Mesenchymal stem cell (in vitro differentiated cells and primary cell): ENCODE measurements around the gene CDKN1C.

Source experiments
- DNase-seq: peaks from one replicate; pipeline ENCODE4 v3.0.0-alpha.2; 2013
- H2AFZ ChIP-seq: one replicate; pipeline ENCODE4 v1.6.1; 2013; ENCODE audit warnings: low read depth, mild to moderate bottlenecking, control low read depth, inconsistent platforms, low read length, moderate library complexity
- H2AK5ac ChIP-seq: 2 replicates; pipeline ENCODE4 v1.6.1; 2013; ENCODE audit warnings: low read length, moderate library complexity, mild to moderate bottlenecking, inconsistent platforms; ENCODE audit not compliant: severe bottlenecking
- H2BK120ac ChIP-seq: one replicate; pipeline ENCODE4 v1.6.1; 2013; ENCODE audit warnings: low read depth, mild to moderate bottlenecking, inconsistent platforms, low read length, moderate library complexity
- H2BK12ac ChIP-seq, 2 experiments: one replicate each; pipeline ENCODE4 v1.6.1; 2013; ENCODE audit warnings: inconsistent platforms in 2 of 2, low read length in 2 of 2, mild to moderate bottlenecking in 2 of 2, moderate library complexity in 2 of 2, control low read depth in 1 of 2
- H2BK15ac ChIP-seq: one replicate; pipeline ENCODE4 v1.6.1; 2013; ENCODE audit warnings: mild to moderate bottlenecking, low read depth, inconsistent platforms; ENCODE audit not compliant: poor library complexity, severe bottlenecking
- H2BK5ac ChIP-seq: 2 replicates; pipeline ENCODE4 v1.6.1; 2013; ENCODE audit warnings: low read depth, mild to moderate bottlenecking, low read length, control low read depth, inconsistent platforms; ENCODE audit not compliant: poor library complexity, severe bottlenecking
- H3K14ac ChIP-seq, 2 experiments: one replicate each; pipeline ENCODE4 v1.6.1; 2013; ENCODE audit warnings: inconsistent platforms in 2 of 2, low read length in 2 of 2, control low read depth in 1 of 2, mild to moderate bottlenecking in 1 of 2, moderate library complexity in 1 of 2
- H3K18ac ChIP-seq, 2 experiments: one replicate each; pipeline ENCODE4 v1.6.1; 2013; ENCODE audit warnings: inconsistent platforms in 2 of 2, low read length in 2 of 2, control low read depth in 1 of 2, low read depth in 1 of 2, mild to moderate bottlenecking in 1 of 2
- H3K23ac ChIP-seq, 2 experiments: one replicate each; pipeline ENCODE4 v1.6.1; 2013; ENCODE audit warnings: inconsistent platforms in 2 of 2, low read length in 2 of 2, mild to moderate bottlenecking in 2 of 2, moderate library complexity in 2 of 2, control low read depth in 1 of 2
- H3K27ac ChIP-seq: 2 replicates; pipeline ENCODE4 v1.5.1; 2013; ENCODE audit warnings: mild to moderate bottlenecking, moderate library complexity, low read length, control low read depth, inconsistent platforms; ENCODE audit not compliant: poor library complexity, severe bottlenecking
- H3K27me3 ChIP-seq, 2 experiments: 2 replicates each; pipeline versions ENCODE4 v1.6.1 to v1.7.0; 2013; ENCODE audit warnings: low read length in 2 of 2, mild to moderate bottlenecking in 2 of 2, moderate library complexity in 2 of 2, control low read depth in 1 of 2, inconsistent platforms in 1 of 2; ENCODE audit not compliant: control insufficient read depth in 1 of 2, insufficient read depth in 1 of 2
- H3K36me3 ChIP-seq, 2 experiments: 2 replicates each; pipeline versions ENCODE4 v1.6.1 to v1.7.0; 2013; ENCODE audit warnings: low read length in 2 of 2, control low read depth in 1 of 2, inconsistent platforms in 1 of 2, low read depth in 1 of 2, mild to moderate bottlenecking in 1 of 2; ENCODE audit not compliant: insufficient read depth in 2 of 2, control insufficient read depth in 1 of 2
- H3K4ac ChIP-seq, 2 experiments: one replicate each; pipeline ENCODE4 v1.6.1; 2013; ENCODE audit warnings: inconsistent platforms in 2 of 2, low read length in 2 of 2, mild to moderate bottlenecking in 2 of 2, moderate library complexity in 2 of 2, control low read depth in 1 of 2, low read depth in 1 of 2
- H3K4me1 ChIP-seq: 2 replicates; pipeline ENCODE4 v1.6.1; 2013; ENCODE audit warnings: low read depth, low read length, control low read depth; ENCODE audit not compliant: control insufficient read depth, insufficient read depth
- H3K4me2 ChIP-seq: 2 replicates; pipeline ENCODE4 v1.6.1; 2013; ENCODE audit warnings: low read length, mild to moderate bottlenecking, inconsistent platforms; ENCODE audit not compliant: poor library complexity, severe bottlenecking
- H3K4me3 ChIP-seq, 2 experiments: 2 replicates each; pipeline versions ENCODE4 v1.5.1 to v1.7.0; 2013; ENCODE audit warnings: low read length in 2 of 2, mild to moderate bottlenecking in 2 of 2, control low read depth in 1 of 2, low read depth in 1 of 2; ENCODE audit not compliant: insufficient read depth in 1 of 2
- H3K79me1 ChIP-seq: replicated peaks from 2 replicates; pipeline ENCODE4 v1.6.1; 2013; ENCODE audit warnings: mild to moderate bottlenecking, control low read depth, low read length, inconsistent platforms; ENCODE audit not compliant: poor library complexity, severe bottlenecking
- H3K9ac ChIP-seq: 2 replicates; pipeline ENCODE4 v1.7.0; 2013; ENCODE audit warnings: mild to moderate bottlenecking, low read length, moderate library complexity
- H3K9me3 ChIP-seq: 2 replicates; pipeline ENCODE4 v1.7.0; 2013; ENCODE audit warnings: mild to moderate bottlenecking, low read length; ENCODE audit not compliant: control insufficient read depth
- H4K8ac ChIP-seq: one replicate; pipeline ENCODE4 v1.6.1; 2013; ENCODE audit warnings: inconsistent platforms, mild to moderate bottlenecking, low read length, moderate library complexity
- H4K91ac ChIP-seq: one replicate; pipeline ENCODE4 v1.6.1; 2013; ENCODE audit warnings: mild to moderate bottlenecking, low read length, inconsistent platforms
- WGBS: methylation state at CpG from one replicate; pipeline ENCODE4 v1.1.7; 2013; ENCODE audit warnings: mixed read lengths; 5-methylcytosine and 5-hydroxymethylcytosine counted together

Gene CDKN1C

DNA sequence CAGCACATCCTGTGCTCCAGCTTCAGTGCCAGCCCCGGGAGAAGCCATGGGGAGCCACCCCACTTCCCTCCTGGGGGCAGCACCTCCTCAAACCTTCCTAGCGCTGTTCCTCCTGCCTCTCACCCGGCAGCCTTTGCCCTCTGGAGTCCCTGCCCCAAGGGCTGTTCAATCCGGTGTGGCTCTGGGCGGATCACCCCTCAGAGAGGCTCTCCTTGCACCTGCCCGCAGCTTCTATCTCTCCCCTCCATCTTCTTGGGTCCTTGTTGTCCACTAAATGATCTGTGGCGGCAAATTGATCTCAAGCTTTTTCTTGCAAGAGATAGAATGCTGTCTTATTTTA is 18.1 kb upstream of the CDKN1C start:
- peak overlapping the region; percentile 60 to 89 for H2BK12ac ChIP-seq
- H3K27me3 ChIP-seq = peaks cover 0 to 4% of the 10 kb centered on the region in 2 experiments
- peak overlapping the region; percentile 98 for H4K91ac ChIP-seq
- H3K79me1 ChIP-seq = peaks cover 23% of the 10 kb centered on the region
- H3K4me1 ChIP-seq = peaks cover 37% of the 10 kb centered on the region
- H3K36me3 ChIP-seq = peaks cover 4 to 25% of the 10 kb centered on the region in 2 experiments
- peak overlapping the region in 1 of 2 experiments; percentile 59 for H3K4ac ChIP-seq
- H3K27ac ChIP-seq = no peak overlapping the region
- no peak overlapping the region for H2BK5ac ChIP-seq
- peak overlapping the region in 1 of 2 experiments; percentile 89 for H3K4me3 ChIP-seq
- peak overlapping the region; percentile 23 for H2AK5ac ChIP-seq
- H3K4me2 ChIP-seq = peak overlapping the region; percentile 15
- H4K8ac ChIP-seq = no peak overlapping the region
- H3K9ac ChIP-seq = no peak overlapping the region
- H2AFZ ChIP-seq = no peak overlapping the region
- no peaks in the 10 kb centered on the region for H3K9me3 ChIP-seq
- H2BK15ac ChIP-seq = peak overlapping the region; percentile 26
- H3K14ac ChIP-seq = no peak overlapping the region
- WGBS = 89% methylated on average over 6 of the region's 7 CpGs
- peak overlapping the region; percentile 39 for H2BK120ac ChIP-seq
- H3K23ac ChIP-seq = no peak overlapping the region
- no peak overlapping the region for H3K18ac ChIP-seq
- no peak for DNase-seq

DNA sequence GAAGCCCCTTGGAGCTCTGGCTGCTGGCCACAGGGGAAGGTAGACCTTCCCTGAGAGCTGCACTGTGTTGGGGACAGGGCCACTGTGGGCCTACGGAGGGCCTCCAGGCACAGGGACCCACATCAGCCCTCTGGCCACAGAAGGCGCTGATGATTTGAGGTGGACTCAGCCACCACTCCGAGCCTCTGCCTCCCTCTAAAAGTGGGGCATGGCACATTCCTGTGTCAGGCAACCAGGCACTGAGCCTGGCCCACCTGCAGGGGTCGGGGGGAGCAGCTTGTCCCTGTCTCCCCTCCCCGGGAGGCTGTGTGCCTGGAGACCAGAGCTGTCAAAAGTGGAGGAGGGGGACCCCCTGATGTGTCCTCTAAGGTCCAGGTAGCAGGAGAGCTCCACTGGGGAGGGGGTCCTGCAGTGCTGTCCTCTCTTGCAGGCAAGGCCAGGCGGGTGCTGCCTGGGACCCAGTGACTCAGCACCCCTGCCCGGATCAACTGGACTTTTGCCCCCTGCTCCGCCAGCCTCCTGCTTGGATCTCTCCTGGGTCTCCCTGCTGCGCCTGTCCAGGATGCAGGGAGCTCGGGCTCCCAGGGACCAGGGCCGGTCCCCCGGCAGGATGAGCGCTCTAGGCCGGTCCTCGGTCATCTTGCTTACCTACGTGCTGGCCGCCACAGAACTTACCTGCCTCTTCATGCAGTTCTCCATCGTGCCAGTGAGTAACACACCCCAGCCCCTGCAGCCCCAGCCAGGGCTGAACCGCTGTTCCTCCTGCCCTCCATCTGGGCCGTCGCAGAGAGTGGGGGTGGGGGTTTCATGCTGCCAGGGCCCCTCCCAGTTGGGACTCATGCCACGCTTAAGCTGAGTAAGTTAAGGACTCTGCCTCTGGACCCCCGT is 17.5 kb upstream of the CDKN1C start:
- H2BK5ac ChIP-seq = no peak overlapping the region

DNA sequence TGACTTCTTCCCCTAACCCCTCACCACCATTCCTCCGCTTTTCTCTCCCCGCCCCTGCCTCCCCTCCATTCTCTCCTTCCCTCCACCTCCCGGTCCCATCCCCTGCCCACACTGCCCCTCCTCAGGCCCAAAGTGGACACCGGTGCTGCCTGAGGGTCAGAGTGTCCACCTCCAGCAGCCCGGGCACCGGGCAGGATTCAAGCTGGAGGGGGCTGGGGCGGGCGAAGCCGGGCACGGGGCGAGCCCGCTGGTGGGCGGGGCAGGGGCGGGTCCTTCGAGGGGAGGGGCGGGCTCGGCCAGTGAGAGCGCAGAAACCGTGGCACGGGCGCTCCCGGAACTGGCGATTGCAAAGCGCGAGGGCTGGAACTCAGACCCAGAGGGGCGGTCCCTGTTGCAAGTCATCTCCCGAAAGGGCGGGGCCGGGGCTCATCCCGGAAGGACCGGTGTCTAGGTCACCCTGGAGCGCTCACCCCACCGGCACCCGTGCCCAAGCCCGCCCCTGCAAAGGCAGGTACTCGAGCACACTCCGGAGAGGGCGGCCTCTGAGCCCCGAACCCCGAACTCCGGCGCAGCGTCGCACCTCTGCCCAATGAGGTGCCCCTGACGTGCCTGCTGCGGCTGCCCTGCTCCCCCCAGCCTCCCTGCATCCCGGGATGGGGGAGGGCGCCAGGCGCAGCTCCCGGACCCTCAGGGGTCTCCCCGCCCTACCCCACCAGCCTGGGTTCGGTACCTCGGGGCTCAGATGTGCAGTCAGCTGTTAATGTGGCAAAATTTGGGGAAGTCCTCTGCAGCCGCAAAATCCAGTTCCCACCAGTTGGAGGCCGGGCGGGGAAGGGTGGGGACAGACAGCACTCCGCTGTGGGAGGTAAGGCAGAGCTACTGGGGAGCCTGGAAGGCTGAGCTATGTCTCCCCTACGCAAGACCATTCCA is 16.5 kb upstream of the CDKN1C start:
- Histone ChIP-seq H2BK5ac (peak overlapping the region; percentile 45), H2BK120ac (peak overlapping the region; percentile 94), H3K4ac (peak overlapping the region; percentile 71 to 79), H3K9ac (peak overlapping the region; percentile 83), H3K14ac (peak overlapping the region in 1 of 2 experiments; percentile 96), H3K18ac (peak overlapping the region; percentile 94 to 98), H4K91ac (peak overlapping the region; percentile 98), H3K36me3 (peaks cover 4 to 13% of the 10 kb centered on the region in 2 experiments), H2AFZ (peak overlapping the region; percentile 95), H2BK15ac (peak overlapping the region; percentile 100), H4K8ac (peak overlapping the region; percentile 99), H3K4me3 (peak overlapping the region; percentile 78 to 89), H2BK12ac (peak overlapping the region; percentile 88 to 91), H2AK5ac (peak overlapping the region; percentile 81), H3K9me3 (no peaks in the 10 kb centered on the region), H3K4me2 (peak overlapping the region; percentile 90), H3K27ac (no peak overlapping the region), H3K23ac (peak overlapping the region in 1 of 2 experiments; percentile 75), H3K79me1 (peaks cover 23% of the 10 kb centered on the region), H3K27me3 (no peaks in the 10 kb centered on the region), H3K4me1 (peaks cover 42% of the 10 kb centered on the region)
- 6% methylated on average over 54 of the region's 58 CpGs for WGBS
- DNase-seq = peak; percentile 93

More for the DNA sequence above, 17.5 kb upstream of the CDKN1C start:
- H3K79me1 ChIP-seq = peaks cover 23% of the 10 kb centered on the region
- peaks cover 42% of the 10 kb centered on the region for H3K4me1 ChIP-seq
- peak overlapping the region; percentile 23 for H2AK5ac ChIP-seq
- no peaks in the 10 kb centered on the region for H3K27me3 ChIP-seq
- peak overlapping the region; percentile 39 for H2BK120ac ChIP-seq
- H3K36me3 ChIP-seq = peaks cover 4 to 20% of the 10 kb centered on the region in 2 experiments
- peak overlapping the region in 1 of 2 experiments; percentile 75 for H3K14ac ChIP-seq
- peak overlapping the region; percentile 44 for H2BK15ac ChIP-seq
- H4K8ac ChIP-seq = peak overlapping the region; percentile 95
- peak overlapping the region; percentile 84 to 89 for H2BK12ac ChIP-seq
- DNase-seq = no peak
- H3K9me3 ChIP-seq = no peaks in the 10 kb centered on the region
- 88% methylated on average over 17 of the region's 23 CpGs for WGBS
- H3K4me2 ChIP-seq = peak overlapping the region; percentile 78
- H3K18ac ChIP-seq = peak overlapping the region; percentile 85 to 90
- H4K91ac ChIP-seq = peak overlapping the region; percentile 98
- H3K9ac ChIP-seq = peak overlapping the region; percentile 83
- H3K23ac ChIP-seq = no peak overlapping the region
- H3K4me3 ChIP-seq = peak overlapping the region; percentile 78 to 89
- H2AFZ ChIP-seq = no peak overlapping the region
- H3K4ac ChIP-seq = peak overlapping the region; percentile 71 to 79
- H3K27ac ChIP-seq = no peak overlapping the region
